Lower lobe of right lung (tissue), 2 donors: ENCODE data around the gene KCNQ1. TPM values are rescaled to one million over a fixed set of nuclear protein-coding genes. Genes with fewer than 3 reads are reported as not detected.

Experiments
- ATAC-seq, 2 donors: fragments of 200-7000 bp; cut with Tn5 transposase; one replicate each; pipeline ENCODE4 v1.9.1; 2020 to 2022; ENCODE audit warnings: mild to moderate bottlenecking in 2 of 2, moderate library complexity in 2 of 2
- DNase-seq: peaks from one replicate; pipeline ENCODE4 v3.0.0-alpha.2; 2020
- H3K27ac ChIP-seq: fragments of 200-600 bp; one replicate; pipeline ENCODE4 v1.8.0; 2022
- H3K27me3 ChIP-seq: fragments of 200-600 bp; one replicate; pipeline ENCODE4 v1.8.0; 2022; ENCODE audit warnings: low read depth
- H3K36me3 ChIP-seq: fragments of 200-600 bp; one replicate; pipeline ENCODE4 v1.8.0; 2022; ENCODE audit warnings: mild to moderate bottlenecking
- H3K4me1 ChIP-seq: fragments of 200-600 bp; one replicate; pipeline ENCODE4 v1.8.0; 2022
- H3K4me3 ChIP-seq: fragments of 200-600 bp; one replicate; pipeline ENCODE4 v1.8.0; 2022; ENCODE audit warnings: mild to moderate bottlenecking
- H3K9me3 ChIP-seq: fragments of 200-600 bp; one replicate; pipeline ENCODE4 v1.8.0; 2022
- intact Hi-C: fragments of 100-400 bp; cut with DNase I; formaldehyde crosslinking; loops from one replicate; pipeline ENCODE4 v1.11.0; 2022
- total RNA-seq: library from RNA; stranded (reverse); fragmentation: NEBNext Ultra II Directional; extraction: Animal tissue kit (Norgen Biotek cat#: 25700); gene quantifications from one replicate; pipeline ENCODE4 v1.2.1, GENCODE V29; 2021
- TF ChIP-seq, protein P1 (sequence below): fragments of 200-600 bp; IDR thresholded peaks from one replicate; pipeline ENCODE4 v1.8.0; 2022; ENCODE audit warnings: antibody characterized with exemption, mild to moderate bottlenecking
- donor health status: DM: no; HTN: yes; CAD: no; lungs with severe emphysema.

KCNQ1 gene
- total RNA-seq, 1 donor from 2014 or later: 51.0 TPM

DNA sequence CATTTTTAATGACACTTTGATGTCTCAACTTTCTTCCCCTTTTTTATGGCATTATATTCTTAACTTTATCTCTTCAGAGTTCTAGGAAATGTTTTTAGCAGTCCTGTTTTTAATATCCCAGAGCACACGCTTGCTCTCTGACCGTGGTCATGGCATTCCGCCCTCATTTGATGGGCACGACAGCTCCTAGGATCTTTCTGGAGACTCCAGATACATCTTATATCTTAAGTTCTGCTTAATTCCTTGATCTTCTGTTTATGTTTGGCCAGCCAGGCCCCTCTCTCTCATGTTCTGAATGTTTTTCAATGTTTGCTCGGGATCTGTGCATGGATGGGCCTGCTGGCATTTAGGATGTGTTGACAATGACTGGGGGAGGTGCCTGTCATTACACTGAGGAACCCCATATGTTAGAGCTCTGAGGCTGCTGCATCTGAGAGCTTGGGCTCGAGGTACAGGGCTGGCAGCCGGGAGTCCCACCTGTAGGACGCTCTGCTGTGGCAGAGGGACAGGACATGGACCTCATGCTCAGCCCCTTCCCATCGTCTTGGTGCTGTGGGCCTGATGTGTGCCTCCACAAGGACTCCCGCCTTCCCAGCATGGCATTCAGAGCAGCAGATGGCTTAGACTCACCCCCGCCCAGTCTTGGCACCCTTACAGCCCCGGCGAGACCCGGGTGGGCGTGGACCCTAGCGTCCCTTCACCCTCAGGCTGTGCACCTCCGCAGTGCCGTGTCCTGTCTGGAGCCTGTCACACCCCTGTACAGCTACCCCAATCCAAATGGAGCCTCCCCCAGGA is 365.8 kb downstream of the KCNQ1 start:
- Histone ChIP-seq H3K4me1 (peaks cover 47% of the 10 kb centered on the region), H3K27me3 (no peaks in the 10 kb centered on the region), H3K9me3 (no peaks in the 10 kb centered on the region), H3K27ac (no peak overlapping the region), H3K36me3 (no peaks in the 10 kb centered on the region), H3K4me3 (no peak overlapping the region)
- ATAC-seq (no peak), DNase-seq (peak; percentile 25)
- TF ChIP-seq, protein P1, sequence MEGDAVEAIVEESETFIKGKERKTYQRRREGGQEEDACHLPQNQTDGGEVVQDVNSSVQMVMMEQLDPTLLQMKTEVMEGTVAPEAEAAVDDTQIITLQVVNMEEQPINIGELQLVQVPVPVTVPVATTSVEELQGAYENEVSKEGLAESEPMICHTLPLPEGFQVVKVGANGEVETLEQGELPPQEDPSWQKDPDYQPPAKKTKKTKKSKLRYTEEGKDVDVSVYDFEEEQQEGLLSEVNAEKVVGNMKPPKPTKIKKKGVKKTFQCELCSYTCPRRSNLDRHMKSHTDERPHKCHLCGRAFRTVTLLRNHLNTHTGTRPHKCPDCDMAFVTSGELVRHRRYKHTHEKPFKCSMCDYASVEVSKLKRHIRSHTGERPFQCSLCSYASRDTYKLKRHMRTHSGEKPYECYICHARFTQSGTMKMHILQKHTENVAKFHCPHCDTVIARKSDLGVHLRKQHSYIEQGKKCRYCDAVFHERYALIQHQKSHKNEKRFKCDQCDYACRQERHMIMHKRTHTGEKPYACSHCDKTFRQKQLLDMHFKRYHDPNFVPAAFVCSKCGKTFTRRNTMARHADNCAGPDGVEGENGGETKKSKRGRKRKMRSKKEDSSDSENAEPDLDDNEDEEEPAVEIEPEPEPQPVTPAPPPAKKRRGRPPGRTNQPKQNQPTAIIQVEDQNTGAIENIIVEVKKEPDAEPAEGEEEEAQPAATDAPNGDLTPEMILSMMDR: no peak
- intact Hi-C loops: no loop called here

DNA sequence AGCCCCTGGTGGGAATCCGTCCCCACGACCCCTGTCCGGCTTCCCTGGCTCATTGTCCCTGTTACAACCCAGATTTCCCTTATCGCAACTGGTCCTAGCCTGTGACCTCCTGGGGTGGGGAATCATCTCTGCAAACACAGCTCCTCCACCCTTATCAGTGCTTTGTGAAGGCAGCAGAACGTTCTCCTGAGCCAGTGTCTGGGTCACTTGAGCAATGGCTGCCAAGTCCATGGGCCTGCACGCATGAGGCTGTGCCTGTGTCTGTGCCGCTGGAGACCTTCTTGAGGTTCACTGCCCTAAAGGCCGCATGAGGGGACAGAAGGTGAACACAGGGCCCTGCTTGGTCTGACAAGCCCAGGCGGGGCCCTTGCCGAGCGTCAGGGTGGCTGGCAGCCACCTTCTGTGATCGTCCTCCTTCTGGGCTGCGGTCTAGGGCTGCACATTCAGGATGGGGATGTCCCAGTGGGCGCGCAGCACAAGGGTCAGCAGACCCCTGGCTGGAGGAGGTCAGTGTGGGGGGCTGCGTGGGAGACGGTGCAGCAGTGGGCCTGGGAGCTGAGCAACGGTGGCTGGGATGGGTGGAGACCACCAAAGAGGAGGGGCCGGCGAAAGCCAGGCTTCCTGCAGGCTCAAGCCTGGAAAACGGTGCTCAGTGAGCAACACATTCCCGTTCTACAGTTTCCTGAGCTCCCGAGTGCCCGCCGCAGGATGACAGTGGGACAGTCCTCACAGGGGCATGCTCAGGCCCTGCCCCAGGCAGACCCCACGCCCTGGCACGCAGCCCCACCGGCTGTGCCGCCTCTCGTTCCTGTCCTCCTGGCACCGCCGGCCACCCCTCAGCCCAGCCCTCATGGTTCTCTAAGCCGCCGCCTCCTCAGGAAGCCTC is 366.6 kb downstream of the KCNQ1 start:
- H3K4me1 ChIP-seq: peaks cover 45% of the 10 kb centered on the region
- H3K4me3 ChIP-seq: peak overlapping the region; percentile 40
- no peaks in the 10 kb centered on the region for H3K36me3 ChIP-seq
- DNase-seq: peak; percentile 46
- H3K27me3 ChIP-seq: no peaks in the 10 kb centered on the region
- TF ChIP-seq, protein P1: no peak
- intact Hi-C loops: no loop called here
- H3K9me3 ChIP-seq: peaks cover 6% of the 10 kb centered on the region
- ATAC-seq: no peak
- H3K27ac ChIP-seq: peak overlapping the region; percentile 73

DNA sequence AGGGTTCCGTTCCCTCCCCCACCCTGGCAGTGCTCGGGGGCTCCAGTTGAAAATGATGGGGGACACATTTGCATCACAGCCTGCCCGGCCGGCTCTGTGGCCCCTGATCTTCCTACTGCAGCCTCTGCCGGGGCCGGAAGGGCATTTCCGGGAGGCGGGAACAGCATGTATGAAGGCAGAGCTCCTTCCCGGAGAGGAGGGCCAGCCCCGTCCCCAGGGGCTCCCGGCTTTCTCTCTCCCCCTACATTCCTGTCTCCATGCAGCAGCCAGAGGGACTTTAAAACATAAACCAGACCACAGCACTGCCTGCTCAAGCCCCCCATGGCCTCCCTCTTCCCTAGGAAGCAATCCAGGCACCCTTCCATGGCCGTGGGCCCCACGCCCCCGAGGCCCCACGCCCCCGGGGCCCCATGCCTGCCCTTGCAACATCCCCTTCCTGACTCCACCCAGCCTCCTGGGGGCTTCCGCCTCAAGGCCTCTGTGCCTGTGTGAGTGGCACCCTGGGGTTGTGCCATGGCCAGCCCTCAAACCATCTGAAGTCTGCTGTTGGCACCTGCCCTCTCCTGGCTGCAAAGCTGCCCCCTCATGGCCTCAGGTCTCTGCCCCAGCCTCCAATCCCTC is 367.7 kb downstream of the KCNQ1 start:
- intact Hi-C loops: no loop called here
- Histone ChIP-seq H3K4me1 (peaks cover 34% of the 10 kb centered on the region), H3K36me3 (no peaks in the 10 kb centered on the region), H3K27ac (peak overlapping the region; percentile 73), H3K9me3 (peaks cover 6% of the 10 kb centered on the region), H3K27me3 (no peaks in the 10 kb centered on the region), H3K4me3 (peak overlapping the region; percentile 40)
- ATAC-seq (peak; percentile 27 to 30), DNase-seq (peak; percentile 60)
- TF ChIP-seq, protein P1: no peak

DNA sequence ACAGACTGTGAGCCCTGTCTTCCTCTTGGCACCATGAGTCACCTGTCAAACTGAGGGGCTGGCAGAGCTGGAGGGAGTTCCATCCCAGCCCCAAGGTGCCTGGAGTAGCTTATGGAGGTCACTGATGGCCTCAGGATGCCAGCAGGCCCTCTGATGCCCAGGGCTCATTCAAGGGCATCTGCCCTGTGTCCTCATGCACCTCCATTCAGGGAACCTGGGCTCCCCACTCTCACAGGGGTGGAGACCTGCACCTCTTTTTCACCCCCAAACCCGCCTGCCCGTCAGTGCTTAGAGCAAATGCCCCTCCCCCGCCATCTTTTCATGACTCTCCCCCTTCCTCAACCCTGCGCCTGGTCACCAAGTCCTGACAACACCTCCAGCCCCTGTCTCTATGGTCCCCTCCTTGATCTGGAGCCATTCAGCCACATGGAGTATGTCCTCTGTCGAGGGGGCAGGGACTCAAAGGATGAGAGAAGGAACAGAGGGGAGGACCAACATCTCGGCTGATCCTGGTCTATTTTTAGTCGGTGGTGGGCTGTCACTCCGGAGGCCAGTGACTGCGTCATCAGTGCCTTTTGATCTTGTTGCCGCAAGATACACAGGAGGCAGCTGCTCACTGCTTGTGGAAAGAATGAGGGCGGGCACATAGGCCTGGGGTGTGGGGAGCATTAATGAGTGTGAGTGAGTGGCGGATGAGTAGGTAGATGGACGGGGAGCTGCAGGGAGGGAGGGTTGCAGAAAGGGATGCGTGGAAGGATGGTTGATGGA is 368.5 kb downstream of the KCNQ1 start:
- Histone ChIP-seq H3K27ac (peak overlapping the region; percentile 73), H3K4me3 (no peak overlapping the region), H3K9me3 (peaks cover 6% of the 10 kb centered on the region), H3K27me3 (no peaks in the 10 kb centered on the region), H3K4me1 (peaks cover 27% of the 10 kb centered on the region), H3K36me3 (no peaks in the 10 kb centered on the region)
- TF ChIP-seq, protein P1: no peak
- ATAC-seq: peak in 1 of 2 donors; percentile 15
- DNase-seq: peak; percentile 30
- intact Hi-C loops: no loop called here

DNA sequence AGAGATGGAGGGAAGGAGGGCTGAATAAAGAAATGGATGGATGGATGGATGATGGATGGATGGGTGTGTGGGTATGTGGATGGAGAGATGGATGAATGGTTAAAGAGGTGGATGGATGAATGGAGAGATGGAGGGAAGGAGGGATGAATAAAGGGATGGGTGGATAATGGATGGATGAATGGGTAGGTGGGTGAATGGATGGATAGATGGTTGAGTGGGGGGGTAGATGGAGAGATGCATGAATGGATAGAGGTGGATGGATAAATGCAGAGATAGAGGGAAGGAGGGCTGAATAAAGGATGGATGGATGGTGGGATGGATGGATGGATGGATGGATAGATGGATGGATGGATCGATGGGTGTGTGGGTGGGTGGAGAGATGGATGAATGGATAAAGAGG is 369.2 kb downstream of the KCNQ1 start:
- peaks cover 27% of the 10 kb centered on the region for H3K4me1 ChIP-seq
- ATAC-seq (no peak), DNase-seq (no peak)
- TF ChIP-seq, protein P1: no peak
- H3K9me3 ChIP-seq: peaks cover 9% of the 10 kb centered on the region
- H3K27ac ChIP-seq: no peak overlapping the region
- no peaks in the 10 kb centered on the region for H3K36me3 ChIP-seq
- no peaks in the 10 kb centered on the region for H3K27me3 ChIP-seq
- intact Hi-C loops: no loop called here
- no peak overlapping the region for H3K4me3 ChIP-seq
